Mucosa of stomach (tissue), 1 donor: ENCODE results near the gene NACC2.
A peak's percentile ranks its signal among the peaks of the same experiment; 100 is the strongest.
"Not testable (repeated sequence)": the region's sequence is repeated elsewhere in the genome, so short reads cannot be mapped to it uniquely, and the experiment has no call there.

ENCODE experiments used
- H3K27me3 ChIP-seq: one replicate; pipeline ENCODE4 v1.7.0; 2013; ENCODE audit warnings: mild to moderate bottlenecking, low read length; ENCODE audit not compliant: control insufficient read depth, insufficient read depth
- H3K36me3 ChIP-seq: one replicate; pipeline ENCODE4 v1.7.0; 2013; ENCODE audit warnings: low read length; ENCODE audit not compliant: control insufficient read depth, insufficient read depth
- H3K4me1 ChIP-seq: one replicate; pipeline ENCODE4 v1.7.0; 2013; ENCODE audit warnings: mild to moderate bottlenecking, low read length; ENCODE audit not compliant: control insufficient read depth, insufficient read depth
- H3K4me3 ChIP-seq: one replicate; pipeline ENCODE4 v1.7.0; 2013; ENCODE audit warnings: low read length
- H3K9ac ChIP-seq: one replicate; pipeline ENCODE4 v1.7.0; 2013; ENCODE audit warnings: mild to moderate bottlenecking, low read length, moderate library complexity
- H3K9me3 ChIP-seq: one replicate; pipeline ENCODE4 v1.7.0; 2013; ENCODE audit warnings: mild to moderate bottlenecking, low read length, moderate library complexity; ENCODE audit not compliant: control insufficient read depth
- donor health status: Pancreatic carcinoma.

Gene NACC2

DNA sequence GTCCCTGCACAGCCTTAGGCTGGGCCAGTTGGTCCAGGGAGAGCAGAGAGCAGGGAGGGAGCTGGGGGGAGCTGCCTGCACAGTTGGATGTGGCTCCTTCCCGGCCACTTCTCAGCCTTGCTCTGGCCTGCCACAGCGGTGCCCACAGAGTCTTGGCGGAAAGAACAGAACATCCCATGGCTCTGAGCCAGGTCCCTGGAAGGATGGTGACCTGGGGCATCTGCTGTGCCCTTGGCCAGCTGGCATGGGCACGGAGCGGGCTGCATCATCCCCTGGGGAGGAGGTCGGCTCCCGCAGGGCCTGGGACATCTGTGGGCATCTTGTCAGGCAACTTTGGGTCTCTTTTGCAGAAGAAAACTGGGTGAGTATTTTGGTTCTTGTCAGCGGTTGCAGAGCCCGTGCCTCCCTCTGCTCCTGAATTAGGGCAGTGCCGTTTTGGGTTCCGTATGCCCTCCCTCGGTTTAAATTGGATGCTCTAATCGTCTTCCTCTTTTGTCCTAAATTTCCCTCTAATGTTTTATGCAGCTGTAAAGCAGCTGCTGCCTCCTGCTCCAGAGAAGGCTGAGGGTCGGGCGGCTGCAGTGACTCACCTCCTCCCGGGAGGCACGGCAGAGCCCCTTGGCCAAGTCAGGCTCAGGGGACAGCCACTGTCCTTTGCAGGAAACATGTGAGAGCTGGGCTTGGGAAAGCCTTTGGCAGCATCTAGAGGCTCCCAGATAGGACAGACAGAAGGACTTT is 10.5 kb upstream of the NACC2 start:
- peaks cover 42% of the 10 kb centered on the region for H3K4me1 ChIP-seq

DNA sequence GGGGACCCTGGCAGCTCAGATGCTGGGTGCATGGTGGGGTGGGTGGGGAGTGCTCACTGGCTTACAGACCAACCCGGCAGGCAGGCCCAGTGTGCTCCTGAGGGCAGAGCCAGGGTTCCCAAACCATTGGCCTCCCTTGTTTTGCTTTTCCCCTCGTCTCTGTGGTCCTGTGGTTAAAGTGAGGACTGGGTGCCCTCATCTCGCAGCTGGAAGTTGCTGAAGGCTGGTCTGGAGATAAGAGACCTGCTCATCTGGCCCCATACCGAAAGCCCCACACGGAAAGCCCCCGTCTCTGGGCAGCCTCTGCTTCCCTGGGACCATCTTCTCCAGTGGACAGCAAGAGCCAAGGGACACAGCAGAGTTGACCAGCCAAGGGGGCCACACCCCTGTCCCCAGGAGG is 9.8 kb upstream of the NACC2 start:
- no peaks in the 10 kb centered on the region for H3K36me3 ChIP-seq
- H3K9ac ChIP-seq, result no peak overlapping the region
- H3K4me1 ChIP-seq, result peaks cover 39% of the 10 kb centered on the region
- no peaks in the 10 kb centered on the region for H3K9me3 ChIP-seq
- H3K27me3 ChIP-seq, result peaks cover 23% of the 10 kb centered on the region
- H3K4me3 ChIP-seq, result no peak overlapping the region

More for the DNA sequence above, 10.5 kb upstream of the NACC2 start:
- Histone ChIP-seq H3K9ac (no peak overlapping the region), H3K36me3 (no peaks in the 10 kb centered on the region), H3K9me3 (no peaks in the 10 kb centered on the region), H3K4me3 (no peak overlapping the region), H3K27me3 (peaks cover 17% of the 10 kb centered on the region)

DNA sequence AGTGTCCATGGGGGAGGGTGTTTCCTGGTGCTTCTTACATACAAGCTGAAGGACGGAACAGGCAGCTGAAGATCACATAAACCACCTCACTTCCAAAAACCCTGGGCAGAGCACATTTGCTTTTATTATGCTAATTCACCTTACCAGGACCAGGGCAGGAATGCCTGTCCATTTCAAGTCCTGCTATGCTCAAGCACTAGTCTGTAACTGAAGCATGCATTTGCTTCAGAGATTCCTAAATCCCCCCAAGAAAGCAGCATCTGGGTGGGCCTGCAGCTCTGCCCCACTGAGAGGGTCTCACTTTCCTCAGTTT is 9.4 kb upstream of the NACC2 start:
- Histone ChIP-seq H3K27me3 (peaks cover 26% of the 10 kb centered on the region), H3K36me3 (no peaks in the 10 kb centered on the region), H3K4me3 (no peak overlapping the region), H3K9ac (no peak overlapping the region), H3K4me1 (peaks cover 36% of the 10 kb centered on the region), H3K9me3 (no peaks in the 10 kb centered on the region)

DNA sequence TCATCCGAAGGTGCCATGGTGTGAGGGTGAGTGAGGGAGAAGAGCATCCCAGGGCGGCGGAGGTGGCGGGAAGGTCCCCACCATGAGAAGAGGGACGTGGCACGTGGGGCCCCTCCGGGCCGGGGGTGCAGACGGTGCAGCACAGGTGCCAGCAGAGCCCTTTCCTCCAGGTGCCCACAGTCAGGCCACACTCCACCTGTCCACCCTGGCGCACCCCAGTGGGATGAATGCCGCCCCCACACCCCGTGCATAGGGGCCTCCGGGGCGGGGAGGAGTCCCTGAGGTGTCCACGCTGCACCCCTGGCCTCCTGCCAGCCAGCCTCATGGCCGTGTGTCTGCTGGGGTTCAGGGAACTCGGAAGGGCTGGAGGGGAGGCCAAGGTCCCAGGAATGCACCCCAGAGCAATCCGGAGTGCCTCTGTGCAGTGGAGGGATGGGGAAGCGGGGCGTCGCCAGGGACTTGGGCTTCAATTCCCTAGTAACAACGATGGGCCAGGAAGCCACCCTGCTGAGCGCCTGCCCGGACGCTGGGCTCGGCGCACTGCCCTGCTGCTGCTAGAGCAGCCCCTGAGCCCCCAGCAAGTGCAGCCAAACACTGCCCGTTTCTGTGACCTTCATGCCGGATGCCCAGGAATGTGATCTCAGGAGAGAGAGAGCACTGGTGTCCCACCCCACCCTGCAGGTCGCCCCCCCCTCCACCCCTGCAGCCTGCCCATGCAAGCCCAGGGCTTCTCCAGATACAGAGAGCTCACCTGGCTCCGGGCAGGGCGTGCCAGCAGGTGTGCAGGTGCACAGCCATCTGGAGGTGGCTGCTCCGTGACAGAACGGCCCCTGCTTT is 8.8 kb upstream of the NACC2 start:
- Histone ChIP-seq H3K4me3 (no peak overlapping the region), H3K4me1 (peaks cover 30% of the 10 kb centered on the region), H3K9me3 (no peaks in the 10 kb centered on the region), H3K9ac (no peak overlapping the region), H3K36me3 (no peaks in the 10 kb centered on the region), H3K27me3 (peaks cover 30% of the 10 kb centered on the region)

DNA sequence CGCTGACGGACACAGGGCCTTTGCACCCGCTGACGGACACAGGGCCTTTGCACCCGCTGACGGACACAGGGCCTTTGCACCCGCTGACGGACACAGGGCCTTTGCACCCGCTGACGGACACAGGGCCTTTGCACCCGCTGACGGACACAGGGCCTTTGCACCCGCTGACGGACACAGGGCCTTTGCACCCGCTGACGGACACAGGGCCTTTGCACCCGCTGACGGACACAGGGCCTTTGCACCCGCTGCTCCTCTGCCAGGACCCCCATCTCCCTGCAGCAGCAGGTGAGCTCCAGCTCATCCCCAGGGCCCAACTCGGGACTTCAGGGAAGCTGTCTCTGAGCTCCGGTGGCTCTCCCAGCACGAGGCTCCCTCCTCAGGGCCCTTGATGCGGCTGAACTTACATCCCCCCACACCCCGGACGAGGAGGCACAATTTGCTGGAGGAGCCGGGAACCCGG is 6.6 kb upstream of the NACC2 start:
- H3K27me3 ChIP-seq, result peaks cover 36% of the 10 kb centered on the region
- H3K4me1 ChIP-seq, result peaks cover 12% of the 10 kb centered on the region
- not testable (repeated sequence) for H3K4me3 ChIP-seq, H3K36me3 ChIP-seq, H3K9ac ChIP-seq, H3K9me3 ChIP-seq

DNA sequence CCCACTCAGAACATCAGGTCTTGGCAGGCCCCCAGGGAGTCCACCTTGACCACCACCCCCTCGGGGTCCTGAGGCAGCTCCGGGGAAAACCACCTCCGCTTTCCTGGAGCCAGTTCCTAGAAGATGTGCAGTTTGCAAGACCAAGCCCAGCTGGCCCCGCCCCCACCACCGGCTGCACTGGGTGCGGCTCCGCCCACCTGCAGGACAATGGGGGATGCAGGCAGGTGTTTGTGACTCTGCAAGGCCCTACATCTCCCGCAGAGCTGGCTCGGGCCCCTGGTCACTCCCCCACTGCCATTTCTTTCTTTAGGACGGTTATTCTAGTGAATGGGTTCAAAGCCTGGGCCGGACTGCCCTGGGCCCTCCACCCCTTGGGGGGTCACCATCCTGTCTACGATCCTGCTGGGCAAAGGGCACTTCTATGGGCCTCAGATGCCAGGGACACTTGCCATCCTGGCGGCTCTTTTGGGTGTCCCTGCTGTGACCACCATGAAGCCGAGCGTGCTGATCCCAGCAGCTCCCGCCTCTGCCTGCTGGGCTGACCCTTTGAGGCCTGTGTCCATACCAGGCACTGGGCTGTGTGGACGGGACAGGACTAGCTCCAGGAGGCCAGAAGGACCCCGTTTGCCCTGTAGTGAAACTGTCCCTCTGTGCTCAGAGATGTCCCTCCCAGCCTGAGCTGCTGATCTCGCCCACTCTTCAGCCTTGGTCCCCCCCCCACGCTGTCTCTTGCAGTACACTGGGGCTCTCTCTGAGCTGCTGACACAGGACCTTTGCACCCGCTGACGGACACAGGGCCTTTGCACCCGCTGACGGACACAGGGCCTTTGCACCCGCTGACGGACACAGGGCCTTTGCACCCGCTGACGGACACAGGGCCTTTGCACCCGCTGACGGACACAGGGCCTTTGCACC is 5.9 kb upstream of the NACC2 start:
- no peaks in the 10 kb centered on the region for H3K9me3 ChIP-seq
- H3K4me1 ChIP-seq, result peaks cover 17% of the 10 kb centered on the region
- H3K36me3 ChIP-seq, result no peaks in the 10 kb centered on the region
- no peak overlapping the region for H3K9ac ChIP-seq
- peaks cover 36% of the 10 kb centered on the region for H3K27me3 ChIP-seq
- H3K4me3 ChIP-seq, result no peak overlapping the region

DNA sequence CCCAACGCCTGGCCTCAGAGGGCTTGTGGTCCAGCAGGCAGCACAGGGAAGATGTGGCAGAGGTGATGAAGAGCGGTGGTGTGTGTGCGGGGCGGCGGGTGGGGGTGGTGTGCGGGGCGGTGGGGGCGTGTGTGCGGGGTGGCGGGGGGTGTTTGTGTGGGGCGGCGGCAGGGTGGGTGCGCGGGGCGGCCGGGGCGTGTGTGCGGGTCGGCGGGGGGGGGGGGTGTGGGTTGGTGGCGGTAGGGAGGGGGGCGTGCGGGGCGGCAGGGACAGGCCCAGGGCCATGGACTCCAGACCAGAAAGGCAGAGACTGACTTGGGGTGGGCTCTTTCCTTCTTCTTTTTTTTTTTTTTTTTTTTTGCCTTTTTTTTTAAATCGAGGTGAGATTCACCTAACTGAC is 4.5 kb upstream of the NACC2 start:
- no peaks in the 10 kb centered on the region for H3K36me3 ChIP-seq
- no peak overlapping the region for H3K4me3 ChIP-seq
- H3K4me1 ChIP-seq, result peaks cover 8% of the 10 kb centered on the region
- H3K9ac ChIP-seq, result no peak overlapping the region
- peaks cover 29% of the 10 kb centered on the region for H3K27me3 ChIP-seq
- H3K9me3 ChIP-seq, result no peaks in the 10 kb centered on the region

DNA sequence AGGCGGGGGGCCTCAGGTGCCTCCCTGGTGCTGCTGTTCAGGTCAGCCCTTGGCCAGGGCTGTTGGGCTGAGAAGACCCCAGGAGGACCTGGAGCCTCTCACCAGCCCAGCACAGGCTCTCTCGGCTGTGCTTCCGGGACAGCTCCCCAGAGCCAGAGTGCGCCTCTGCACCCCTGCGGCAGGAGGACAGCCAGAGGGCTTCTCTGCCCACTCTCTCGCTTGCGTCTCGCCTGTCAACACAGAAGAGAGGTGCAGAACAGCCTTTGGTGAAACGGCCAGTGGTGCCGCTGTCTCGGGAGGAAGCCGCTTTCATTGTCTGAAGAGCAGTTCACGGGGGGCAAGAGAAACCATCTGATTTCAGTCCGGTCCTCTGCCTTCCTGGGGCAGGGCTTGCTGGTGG is 3.8 kb upstream of the NACC2 start:
- H3K4me1 ChIP-seq, result peaks cover 12% of the 10 kb centered on the region
- H3K27me3 ChIP-seq, result peaks cover 29% of the 10 kb centered on the region
- no peaks in the 10 kb centered on the region for H3K36me3 ChIP-seq
- no peak overlapping the region for H3K9ac ChIP-seq
- H3K9me3 ChIP-seq, result no peaks in the 10 kb centered on the region
- no peak overlapping the region for H3K4me3 ChIP-seq

DNA sequence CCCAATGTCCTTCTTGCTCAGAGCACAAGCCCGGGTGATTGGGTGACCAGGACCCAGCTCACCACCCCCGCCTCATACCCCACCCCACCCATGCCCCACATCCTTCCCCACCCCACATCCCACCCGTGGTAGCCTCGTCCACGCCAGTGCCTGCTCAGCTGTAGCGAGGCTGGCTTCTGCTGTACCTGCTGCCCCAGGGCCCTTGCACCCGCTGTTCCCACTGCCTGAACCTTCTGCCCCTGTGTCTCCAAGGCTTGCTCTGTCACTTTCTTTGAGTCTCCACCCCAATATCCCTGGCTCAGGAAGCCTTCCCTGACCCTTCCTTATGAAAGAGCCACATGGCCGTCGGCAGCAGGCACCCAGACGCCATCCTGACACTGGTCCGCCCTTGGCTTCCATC is 3.1 kb upstream of the NACC2 start:
- Histone ChIP-seq H3K4me1 (peaks cover 19% of the 10 kb centered on the region), H3K4me3 (no peak overlapping the region), H3K36me3 (no peaks in the 10 kb centered on the region), H3K9ac (no peak overlapping the region), H3K27me3 (peaks cover 22% of the 10 kb centered on the region), H3K9me3 (no peaks in the 10 kb centered on the region)

DNA sequence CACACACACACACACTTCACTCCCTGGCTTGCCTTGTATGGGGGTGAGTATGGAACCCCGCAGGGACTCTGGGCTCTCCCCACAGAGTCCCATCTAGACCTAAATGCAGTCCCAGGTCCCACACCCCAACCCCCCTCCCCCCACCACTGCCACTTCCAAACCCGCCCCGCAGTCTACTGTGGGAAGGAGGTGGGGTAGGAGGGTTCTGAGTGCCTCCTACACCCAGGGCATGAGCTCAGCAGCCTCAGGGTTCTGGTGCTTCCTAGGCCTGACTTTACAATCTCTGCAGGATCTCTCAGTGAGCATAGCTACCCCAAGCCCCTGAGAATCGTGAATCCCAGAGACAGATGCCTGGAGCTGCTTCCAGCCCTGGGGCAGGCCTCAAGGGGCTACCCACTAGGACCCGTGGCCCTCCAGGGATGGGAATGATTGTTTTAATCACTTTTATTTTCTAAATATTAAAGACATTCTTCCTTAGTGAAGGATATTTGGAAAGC is 1.5 kb upstream of the NACC2 start:
- H3K9me3 ChIP-seq, result no peaks in the 10 kb centered on the region
- peaks cover 25% of the 10 kb centered on the region for H3K4me1 ChIP-seq
- peaks cover 19% of the 10 kb centered on the region for H3K27me3 ChIP-seq
- no peak overlapping the region for H3K9ac ChIP-seq
- no peaks in the 10 kb centered on the region for H3K36me3 ChIP-seq
- H3K4me3 ChIP-seq, result no peak overlapping the region

DNA sequence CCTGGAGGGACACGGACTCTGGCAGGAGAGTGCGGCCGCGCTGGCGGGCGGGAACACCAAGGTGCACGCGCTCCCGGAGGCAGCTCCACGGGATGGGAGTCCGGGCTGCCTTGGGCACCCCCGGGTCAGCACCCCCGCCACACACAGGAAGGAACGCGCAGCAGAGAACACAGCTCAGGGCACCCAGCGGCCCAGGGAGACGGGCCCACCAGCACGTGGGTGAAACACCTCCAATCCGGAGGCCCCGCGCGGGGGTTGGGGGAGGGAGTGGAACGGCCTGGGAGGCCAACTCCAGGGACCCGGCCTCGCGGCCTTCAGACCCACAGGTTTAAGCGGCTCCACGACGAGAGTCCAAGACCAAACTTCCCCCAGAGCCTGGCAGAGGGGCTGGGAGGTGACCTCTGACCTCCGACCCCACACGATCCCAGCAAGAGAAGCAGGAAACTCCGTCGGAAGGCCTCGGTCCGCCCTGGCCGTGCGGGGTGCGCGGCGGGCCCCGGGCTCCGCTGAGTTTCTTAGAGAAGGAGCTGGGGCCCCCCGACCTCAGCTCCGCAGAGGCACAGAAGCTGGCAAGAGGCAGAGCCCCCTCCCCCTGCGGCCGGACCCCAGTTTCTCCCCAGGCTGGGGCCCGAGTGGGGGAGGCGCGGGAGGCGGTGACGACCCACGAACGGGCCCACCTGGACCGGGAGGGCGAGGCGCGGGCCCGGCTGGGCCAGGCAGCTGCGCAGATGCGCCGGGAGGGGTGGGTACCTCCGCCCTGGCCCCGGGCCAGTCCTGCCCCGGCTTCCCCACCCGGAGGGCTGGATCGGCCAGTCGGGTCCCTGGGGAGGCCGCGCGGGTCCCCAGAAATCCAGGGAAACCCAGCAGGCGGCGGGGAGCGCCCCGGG is 851 bp downstream of the NACC2 start:
- Histone ChIP-seq H3K36me3 (no peaks in the 10 kb centered on the region), H3K4me3 (peak overlapping the region; percentile 56), H3K4me1 (peaks cover 35% of the 10 kb centered on the region), H3K9me3 (no peaks in the 10 kb centered on the region), H3K9ac (peak overlapping the region; percentile 76), H3K27me3 (peaks cover 10% of the 10 kb centered on the region)
